ENCODE measurements around the gene TLL2. TPM values are rescaled to one million over a fixed set of nuclear protein-coding genes. Genes with fewer than 3 reads are reported as not detected.

Gene TLL2
- total RNA-seq, 1 experiment from 2014 or later = 9.1 TPM

GRCh38 chr10:96345222-96345621 is 168.5 kb downstream of the TLL2 start:
- Mint-ChIP-seq H3K4me3 (no peak overlapping the region; the same call in 1 of the 2 replicates), H3K9me3 (peaks cover 35% of the 10 kb centered on the region), H3K36me3 (peaks cover 29% of the 10 kb centered on the region), H3K4me1 (peaks cover 50% of the 10 kb centered on the region), H3K27ac (peak overlapping the region; percentile 92), H3K27me3 (ENCODE audit: low read depth) (peaks cover 24% of the 10 kb centered on the region)
- ChIA-PET CTCF (interaction anchor here (0.8 to 1.5 kb wide), 8 partner anchors 13 to 115 kb away, joined by 3 to 7 read pairs (median 4); no protein-coding TSS in a partner anchor), POLR2A (no interaction called here)
- DNase-seq (ENCODE audit: low spot score) = peak; percentile 23
- TF ChIP-seq ZNF423 (CRISPR knock-in tag; IDR thresholded peaks at IDR 0.05) = peak; percentile 49; the same call in 1 of the 2 replicates
- TF ChIP-seq ZMAT4 (CRISPR knock-in tag; IDR thresholded peaks at IDR 0.05) = no peak
- TF ChIP-seq ETV6 (CRISPR knock-in tag; IDR thresholded peaks at IDR 0.05) = peak; percentile 71; the same call in 1 of the 2 replicates
- TF ChIP-seq TEAD1 (CRISPR knock-in tag; IDR thresholded peaks at IDR 0.05) = peak; percentile 92; the same call in 1 of the 2 replicates
- no peak for TF ChIP-seq E2F1 (CRISPR knock-in tag; IDR thresholded peaks at IDR 0.05)
- 0 out of 2 replicates have a peak, but pooled peaks have one; percentile 44 for TF ChIP-seq FOXK1 (CRISPR knock-in tag; IDR thresholded peaks at IDR 0.05)
- peak; percentile 87; the same call in 1 of the 2 replicates for TF ChIP-seq FOXP4 (CRISPR knock-in tag; IDR thresholded peaks at IDR 0.05)
- no peak for TF ChIP-seq SP1 (CRISPR knock-in tag; conservative IDR thresholded peaks at IDR 0.05)
- no peak for TF ChIP-seq ZSCAN18 (CRISPR knock-in tag; IDR thresholded peaks at IDR 0.05)
- TF ChIP-seq ZNF232 (CRISPR knock-in tag; IDR thresholded peaks at IDR 0.05) = no peak
- TF ChIP-seq MAX (CRISPR knock-in tag; IDR thresholded peaks at IDR 0.05) = no peak
- ATAC-seq = peak; percentile 85

GRCh38 chr10:96344178-96344577 is 169.5 kb downstream of the TLL2 start:
- ChIA-PET POLR2A (no interaction called here), CTCF (interaction anchor here (1.0 to 1.5 kb wide), 5 partner anchors 12 to 114 kb away, joined by 3 to 7 read pairs (median 4); no protein-coding TSS in a partner anchor)
- H3K4me3 Mint-ChIP-seq = no peak overlapping the region
- DNase-seq (ENCODE audit: low spot score) (no peak), ATAC-seq (no peak)
- H3K36me3 Mint-ChIP-seq = peaks cover 29% of the 10 kb centered on the region
- H3K27ac Mint-ChIP-seq = no peak overlapping the region
- H3K27me3 Mint-ChIP-seq (ENCODE audit: low read depth) = peaks cover 24% of the 10 kb centered on the region
- peaks cover 59% of the 10 kb centered on the region for H3K4me1 Mint-ChIP-seq
- TF ChIP-seq RORB (CRISPR knock-in tag; IDR thresholded peaks at IDR 0.05) (no peak), JUN (CRISPR knock-in tag; IDR thresholded peaks at IDR 0.05) (no peak), USF1 (CRISPR knock-in tag; IDR thresholded peaks at IDR 0.05) (no peak), HMGXB4 (CRISPR knock-in tag; IDR thresholded peaks at IDR 0.05) (no peak), EMX1 (CRISPR knock-in tag; IDR thresholded peaks at IDR 0.05) (no peak), NFE2L1 (CRISPR knock-in tag; IDR thresholded peaks at IDR 0.05) (no peak), TP53 (CRISPR knock-in tag; IDR thresholded peaks at IDR 0.05) (no peak), SOX15 (CRISPR knock-in tag; IDR thresholded peaks at IDR 0.05) (no peak), AFF4 (CRISPR knock-in tag; IDR thresholded peaks at IDR 0.05; ENCODE audit: borderline replicate concordance) (no peak), PREB (CRISPR knock-in tag; IDR thresholded peaks at IDR 0.05; ENCODE audit: borderline replicate concordance) (no peak)
- H3K9me3 Mint-ChIP-seq = peaks cover 28% of the 10 kb centered on the region

All from WTC11 (cell line).